DMS53 treated with DMSO at 0.1 percent for 48 hours (cell line): ENCODE results near the gene OTX1.
"Not testable (repeated sequence)": the region's sequence is repeated elsewhere in the genome, so short reads cannot be mapped to it uniquely, and the experiment has no call there.

Source experiments
- DNase-seq: peaks from one replicate; lab custom pipeline; 2025; ENCODE audit not compliant: unreplicated experiment; lab: John Stamatoyannopoulos, UW

Gene OTX1

DNA sequence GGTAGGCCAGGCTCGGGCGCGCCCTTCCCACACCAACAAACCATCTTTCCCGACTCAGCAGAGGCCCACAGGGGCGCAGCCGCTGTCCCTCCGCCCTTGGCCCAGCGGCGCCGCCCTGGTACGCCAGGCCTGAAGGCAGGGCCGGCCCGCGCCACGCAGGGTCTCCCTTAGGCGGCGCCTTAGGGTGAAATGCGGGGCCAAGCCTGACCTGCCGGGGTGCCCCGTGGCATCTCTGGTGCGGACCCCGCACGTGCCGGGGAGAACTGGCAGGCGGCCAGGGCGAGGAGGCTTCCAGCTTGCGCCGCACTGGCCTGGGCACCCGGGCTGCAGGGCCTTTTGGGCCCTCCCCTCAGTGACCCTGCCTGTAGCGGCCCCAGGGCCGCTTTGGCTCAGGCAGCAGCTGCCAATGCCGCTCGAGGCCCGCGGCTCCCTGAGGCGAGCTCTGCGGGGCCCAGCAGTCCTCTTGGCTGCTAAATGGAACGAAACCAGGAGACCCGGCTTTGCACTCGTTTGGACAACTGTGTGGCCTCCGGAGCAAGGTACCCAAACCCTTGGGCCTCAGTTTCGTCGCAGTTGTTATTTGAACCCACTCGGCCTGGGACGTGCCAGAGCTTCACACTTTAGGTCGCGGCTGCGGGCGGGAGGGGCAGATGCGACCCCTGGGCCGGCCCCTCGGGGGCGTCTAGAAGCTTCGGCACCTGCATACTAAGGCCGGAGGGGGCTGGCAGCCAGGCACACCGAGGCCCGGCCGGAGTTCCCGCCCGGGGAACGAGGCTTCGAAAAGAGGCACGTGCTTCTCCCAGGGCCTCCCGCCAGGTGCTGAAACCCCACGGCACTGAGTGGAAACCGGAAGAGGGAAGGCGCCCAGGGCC lies 8.5 kb downstream of the OTX1 start:
- DNase-seq = no peak

- DNase-seq = peak; percentile 53
Measured at GRCh38 chr2:63059793-63060471, 9.3 kb downstream of the OTX1 start.

- DNase-seq = no peak
Measured at GRCh38 chr2:63060472-63060991, 9.9 kb downstream of the OTX1 start.

- peak; percentile 9 for DNase-seq
Measured at GRCh38 chr2:63064197-63064596, 13.6 kb downstream of the OTX1 start.

- no peak for DNase-seq
Measured at GRCh38 chr2:63064661-63065060, 14.0 kb downstream of the OTX1 start.

- no peak for DNase-seq
Measured at GRCh38 chr2:63066265-63066664, 15.6 kb downstream of the OTX1 start.

GRCh38 chr2:63066838-63067237 lies 16.2 kb downstream of the OTX1 start:
- no peak for DNase-seq

DNA sequence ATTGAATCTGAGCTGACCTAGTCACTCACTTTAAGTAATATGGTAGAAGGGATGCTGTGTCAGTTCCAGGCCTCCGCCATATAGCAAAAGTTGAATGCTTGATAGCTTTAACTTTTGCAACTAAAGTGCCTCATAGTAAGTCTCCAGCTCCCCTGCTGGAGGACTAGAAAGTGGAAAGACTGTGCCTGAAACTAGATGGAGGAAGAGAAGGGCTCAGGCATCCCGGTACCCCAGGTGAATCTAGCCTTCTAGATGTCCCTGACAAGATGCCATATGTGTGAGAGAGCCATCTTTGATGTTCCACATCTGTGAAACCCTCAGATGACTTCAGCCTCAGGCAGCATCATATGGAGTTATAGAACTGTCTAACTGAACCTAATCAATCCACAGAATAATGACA lies 21.0 kb downstream of the OTX1 start:
- no peak for DNase-seq

DNA sequence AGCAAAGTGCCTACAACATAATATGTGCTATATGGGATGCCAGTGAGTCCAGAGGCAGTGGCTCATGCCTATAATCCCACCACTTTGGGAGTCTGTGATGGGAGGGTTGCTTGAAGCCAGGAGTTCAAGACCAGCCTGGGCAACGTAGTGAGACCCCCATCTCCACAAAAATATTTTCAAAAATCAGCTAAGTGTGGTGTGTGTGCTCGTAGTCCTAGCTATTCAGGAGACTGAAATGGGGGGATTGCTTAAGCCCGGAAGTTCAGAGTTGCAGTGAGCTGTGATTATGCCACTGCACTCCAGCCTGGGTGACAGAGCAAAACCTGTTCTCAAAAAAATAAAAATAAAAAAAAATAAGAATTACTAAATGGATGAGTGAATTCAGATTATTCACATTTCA lies 23.4 kb downstream of the OTX1 start:
- DNase-seq = no peak

DNA sequence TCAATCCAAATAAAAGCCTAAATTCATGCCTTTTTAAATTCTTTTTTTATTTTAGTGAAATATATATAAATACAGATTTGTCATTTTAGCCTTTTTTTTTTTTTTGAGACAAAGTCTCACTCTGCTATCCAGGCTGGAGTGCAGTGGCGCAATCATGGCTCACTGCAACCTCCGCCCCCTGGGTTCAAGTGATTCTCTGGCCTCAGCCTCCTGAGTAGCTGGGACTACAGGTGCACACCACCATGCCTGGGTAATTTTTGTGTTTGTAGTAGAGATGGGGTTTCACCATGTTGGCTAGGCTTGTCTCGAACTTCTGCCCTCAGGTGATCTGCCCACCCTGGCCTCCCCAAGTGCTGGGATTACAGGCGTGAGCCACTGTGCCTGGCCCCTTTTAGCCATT lies 23.8 kb downstream of the OTX1 start:
- not testable (repeated sequence) for DNase-seq

DNA sequence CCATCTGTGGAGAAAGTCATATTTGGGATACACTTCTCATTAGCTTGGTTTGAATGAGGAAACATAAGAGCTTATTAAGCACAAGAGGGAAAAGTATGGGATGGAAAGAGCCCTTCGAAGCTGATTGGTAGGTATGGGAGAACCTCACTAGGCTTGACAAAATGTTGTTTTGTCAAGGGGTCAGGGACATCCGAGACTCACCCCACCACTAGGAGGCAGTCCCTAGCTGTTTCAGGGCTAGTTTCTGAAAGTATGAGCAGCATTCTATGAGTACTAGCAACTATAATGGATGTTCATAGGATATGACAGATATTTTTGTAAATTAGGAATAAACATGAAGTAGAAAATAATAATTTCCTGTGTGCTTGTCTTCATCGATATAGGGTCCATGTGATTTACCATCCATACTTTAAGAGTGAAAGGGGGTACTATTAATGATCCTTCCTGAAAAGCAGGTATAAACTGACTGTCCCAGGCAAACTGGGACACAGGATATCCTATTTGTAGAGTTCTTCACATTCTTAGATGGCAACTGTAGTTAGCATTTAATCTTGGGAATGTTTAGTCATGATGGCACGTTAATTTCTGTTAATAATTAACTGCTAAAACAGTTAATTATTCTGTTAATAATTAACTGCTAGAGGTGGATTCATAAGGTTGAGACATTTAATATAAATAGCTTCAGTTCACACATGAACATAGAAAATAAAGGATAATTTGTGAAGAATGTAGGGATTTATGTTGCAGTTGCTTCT lies 28.4 kb downstream of the OTX1 start:
- no peak for DNase-seq

- no peak for DNase-seq
Measured at GRCh38 chr2:63081404-63081803, 30.8 kb downstream of the OTX1 start.

DNA sequence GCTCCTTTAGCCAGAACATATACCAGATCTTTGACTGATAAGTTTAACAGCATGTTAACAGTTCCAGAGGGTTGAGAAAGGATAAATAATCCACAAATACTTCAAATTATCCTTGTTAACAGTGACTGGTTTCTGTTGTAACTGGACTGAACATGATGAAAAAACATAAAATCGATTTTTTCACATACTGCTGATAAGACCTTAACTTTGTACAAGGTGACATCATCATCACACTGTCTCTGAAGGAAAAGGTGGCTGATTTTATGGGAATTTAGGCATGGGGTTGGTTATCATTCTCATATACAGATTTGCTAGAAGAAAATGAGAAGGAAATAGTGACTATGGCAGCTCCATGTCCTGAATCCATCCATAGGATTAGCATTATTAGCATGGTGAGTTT lies 36.1 kb downstream of the OTX1 start:
- DNase-seq = no peak

- DNase-seq = no peak
Measured at GRCh38 chr2:63092401-63092800, 41.8 kb downstream of the OTX1 start.

DNA sequence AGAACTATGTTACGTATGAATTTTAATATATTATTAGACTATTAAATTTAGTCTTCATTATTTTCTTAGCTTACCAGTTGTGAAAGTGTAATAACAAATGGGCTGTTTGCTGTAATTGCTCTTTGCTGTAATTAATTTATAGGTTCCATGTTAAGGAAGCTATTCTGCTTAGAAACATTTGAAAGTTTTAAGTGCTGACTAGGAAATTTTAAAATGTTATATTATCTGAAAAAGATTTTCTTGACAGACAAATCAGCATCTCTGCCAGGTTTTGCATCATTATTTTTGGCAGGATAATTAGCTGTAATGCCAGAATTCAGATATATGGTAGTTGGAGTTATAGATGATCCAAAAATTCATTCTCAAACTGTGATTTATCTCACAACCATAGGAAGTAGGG lies 42.2 kb downstream of the OTX1 start:
- DNase-seq = no peak

- DNase-seq = no peak
Measured at GRCh38 chr2:63093502-63093901, 42.9 kb downstream of the OTX1 start.

DNA sequence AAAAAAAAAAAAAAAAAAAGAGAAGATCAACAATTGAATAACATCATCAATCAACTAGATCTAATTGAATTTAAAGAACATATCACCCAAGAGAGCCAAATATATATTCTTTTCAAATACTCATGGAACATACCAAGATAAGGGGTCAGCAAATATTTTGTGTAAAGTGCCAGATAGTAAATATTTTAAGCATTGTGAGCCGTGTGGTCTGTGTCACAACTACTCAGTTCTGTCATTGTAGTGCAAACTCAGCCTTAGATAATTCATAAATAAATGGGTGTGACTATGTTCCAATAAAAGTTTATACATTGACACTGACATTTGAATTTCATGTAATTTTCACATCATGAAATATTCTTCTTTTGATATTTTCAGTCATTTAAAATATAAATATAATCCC lies 45.9 kb downstream of the OTX1 start:
- DNase-seq = no peak

DNA sequence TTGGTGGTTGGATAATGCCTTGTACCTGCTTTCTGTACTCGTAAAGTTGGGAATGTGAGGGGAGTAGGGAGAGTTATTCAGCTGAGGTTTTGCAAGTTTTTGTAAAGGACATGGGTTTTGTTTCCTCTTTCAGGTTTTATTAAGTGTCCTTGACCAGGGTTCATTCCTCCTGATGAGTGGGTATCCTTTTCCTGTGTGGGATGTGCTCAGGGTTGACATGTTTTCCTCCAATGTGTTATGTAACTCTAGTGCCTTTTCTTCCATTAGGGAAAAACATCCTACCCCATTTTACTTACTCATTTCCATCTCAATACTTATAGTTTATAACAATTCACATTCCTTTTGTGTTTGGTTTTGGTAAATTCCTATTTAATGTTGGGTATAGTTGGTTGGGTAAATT lies 48.4 kb downstream of the OTX1 start:
- no peak for DNase-seq

DNA sequence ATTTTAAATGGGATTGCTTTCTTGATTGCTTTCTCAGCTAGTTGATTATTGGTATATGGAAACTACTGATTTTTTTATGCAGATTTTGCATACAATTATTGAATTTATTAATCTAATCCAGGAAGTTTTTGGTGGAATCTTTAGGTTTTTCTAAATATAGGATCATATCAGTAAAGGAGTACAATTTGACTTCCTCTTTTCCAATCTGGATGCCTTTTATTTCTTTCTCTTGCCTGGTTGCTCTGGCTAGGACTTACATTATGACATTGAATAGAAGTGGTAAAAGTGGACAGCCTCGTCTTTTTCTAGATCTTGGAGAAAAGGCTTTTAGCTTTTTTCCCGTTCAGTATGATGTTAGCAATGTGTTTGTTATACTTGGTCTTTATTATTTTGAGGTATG lies 51.3 kb downstream of the OTX1 start:
- no peak for DNase-seq

DNA sequence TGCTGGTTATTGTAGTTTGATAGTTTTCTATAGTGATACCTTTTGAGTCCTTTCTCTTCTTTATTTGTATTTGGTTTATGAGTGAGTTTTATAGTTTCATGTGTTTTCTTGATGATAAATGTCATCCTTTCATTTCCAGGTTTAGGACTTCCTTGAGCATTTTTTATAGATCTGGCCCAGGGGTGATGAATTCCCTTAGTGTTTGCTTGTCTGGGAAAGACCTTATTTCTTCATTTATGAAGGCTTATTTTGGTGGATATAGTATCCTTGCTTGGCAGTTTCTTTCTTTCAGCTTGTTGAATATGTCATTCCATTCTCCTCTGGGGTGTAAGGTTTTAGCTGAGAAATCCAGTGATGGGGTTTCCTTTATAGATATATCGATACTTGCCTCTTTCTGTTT lies 53.9 kb downstream of the OTX1 start:
- DNase-seq = no peak
